Ishikawa (cell line): ENCODE measurements around the gene GTSE1.

ENCODE experiments used
- CEBPB ChIP-seq: IDR thresholded peaks from 2 replicates; pipeline ENCODE4 v1.6.1; 2012
- CREB1 ChIP-seq: IDR thresholded peaks from 2 replicates; pipeline ENCODE4 v1.6.1; 2012; ENCODE audit warnings: low read depth
- EGR1 ChIP-seq: IDR thresholded peaks from 2 replicates; pipeline ENCODE4 v1.6.1; 2012
- EP300 ChIP-seq: IDR thresholded peaks from 2 replicates; pipeline ENCODE4 v1.6.1; 2012; ENCODE audit warnings: borderline replicate concordance
- FOXM1 ChIP-seq: IDR thresholded peaks from 2 replicates; pipeline ENCODE4 v1.6.1; 2012; ENCODE audit warnings: low read depth, borderline replicate concordance
- NFIC ChIP-seq: IDR thresholded peaks from 2 replicates; pipeline ENCODE4 v1.6.1; 2012
- RAD21 ChIP-seq: IDR thresholded peaks from 2 replicates; pipeline ENCODE4 v1.6.1; 2012; ENCODE audit warnings: low read depth
- TAF1 ChIP-seq: IDR thresholded peaks from 2 replicates; pipeline ENCODE4 v1.6.1; 2012; ENCODE audit warnings: low read depth, mild to moderate bottlenecking
- TCF12 ChIP-seq: IDR thresholded peaks from 2 replicates; pipeline ENCODE4 v1.6.1; 2012; ENCODE audit warnings: low read depth
- TEAD4 ChIP-seq: IDR thresholded peaks from 2 replicates; pipeline ENCODE4 v1.6.1; 2012
- YY1 ChIP-seq: IDR thresholded peaks from 2 replicates; pipeline ENCODE4 v1.6.1; 2012; ENCODE audit warnings: low read depth
- ZBTB7A ChIP-seq: IDR thresholded peaks from 2 replicates; pipeline ENCODE4 v1.6.1; 2012; ENCODE audit warnings: low read depth
- TF ChIP-seq, protein P1 (sequence below): IDR thresholded peaks from 2 replicates; pipeline ENCODE4 v1.6.1; 2012
- TF ChIP-seq, protein P2 (sequence below): IDR thresholded peaks from 2 replicates; pipeline ENCODE4 v1.6.1; 2012
- TF ChIP-seq, protein P3 (sequence below): IDR thresholded peaks from 2 replicates; pipeline ENCODE4 v1.6.1; 2012; ENCODE audit warnings: low read depth, mild to moderate bottlenecking

The GTSE1 gene, protein sequence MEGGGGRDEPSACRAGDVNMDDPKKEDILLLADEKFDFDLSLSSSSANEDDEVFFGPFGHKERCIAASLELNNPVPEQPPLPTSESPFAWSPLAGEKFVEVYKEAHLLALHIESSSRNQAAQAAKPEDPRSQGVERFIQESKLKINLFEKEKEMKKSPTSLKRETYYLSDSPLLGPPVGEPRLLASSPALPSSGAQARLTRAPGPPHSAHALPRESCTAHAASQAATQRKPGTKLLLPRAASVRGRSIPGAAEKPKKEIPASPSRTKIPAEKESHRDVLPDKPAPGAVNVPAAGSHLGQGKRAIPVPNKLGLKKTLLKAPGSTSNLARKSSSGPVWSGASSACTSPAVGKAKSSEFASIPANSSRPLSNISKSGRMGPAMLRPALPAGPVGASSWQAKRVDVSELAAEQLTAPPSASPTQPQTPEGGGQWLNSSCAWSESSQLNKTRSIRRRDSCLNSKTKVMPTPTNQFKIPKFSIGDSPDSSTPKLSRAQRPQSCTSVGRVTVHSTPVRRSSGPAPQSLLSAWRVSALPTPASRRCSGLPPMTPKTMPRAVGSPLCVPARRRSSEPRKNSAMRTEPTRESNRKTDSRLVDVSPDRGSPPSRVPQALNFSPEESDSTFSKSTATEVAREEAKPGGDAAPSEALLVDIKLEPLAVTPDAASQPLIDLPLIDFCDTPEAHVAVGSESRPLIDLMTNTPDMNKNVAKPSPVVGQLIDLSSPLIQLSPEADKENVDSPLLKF

DNA sequence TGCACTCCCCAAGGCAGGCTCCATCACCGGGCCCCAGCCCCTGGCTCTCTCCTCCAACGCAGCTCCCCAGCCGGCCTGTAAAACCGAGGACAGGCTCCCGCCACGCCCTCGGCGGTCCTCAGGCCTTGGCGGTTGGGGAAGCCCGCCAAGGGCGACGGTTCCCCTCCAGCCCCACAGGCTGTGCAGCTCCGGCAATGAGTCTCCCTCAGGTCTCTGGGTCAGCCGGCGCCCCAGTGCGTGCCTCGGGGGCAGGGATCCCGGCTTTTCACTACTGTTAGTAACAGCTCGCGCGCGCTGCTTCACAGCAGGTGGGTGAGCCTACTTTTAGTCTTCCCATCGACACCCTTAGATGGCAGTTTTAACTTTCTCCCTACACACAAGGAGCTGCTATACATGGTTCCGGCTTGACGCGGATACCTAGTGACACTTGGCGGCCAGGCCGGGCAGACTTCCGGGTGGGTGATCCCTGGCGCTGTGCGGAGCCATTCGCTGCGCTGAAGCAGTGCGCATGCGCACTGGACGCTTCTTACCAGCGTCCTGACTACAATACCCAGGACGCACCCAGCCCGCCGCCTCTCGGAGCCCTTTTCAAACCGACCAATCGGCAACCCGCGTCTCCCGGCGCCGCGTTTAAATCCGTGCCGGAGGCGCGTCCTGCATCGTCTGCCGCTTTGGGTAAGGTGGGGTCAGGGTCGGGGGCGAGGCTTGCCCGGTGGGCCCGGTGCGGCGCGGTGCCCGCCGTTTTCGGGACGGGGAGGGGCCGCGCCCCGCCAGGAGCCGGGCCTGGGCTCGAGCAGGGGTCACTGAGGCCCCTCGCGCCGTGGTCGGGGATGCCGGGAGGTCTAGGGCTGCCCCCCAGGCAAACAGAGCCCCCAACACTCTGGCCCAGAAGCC is at the start of gene GTSE1:
Gene GTSE1, plus strand, starts transcription at position 614 of the 894 bp plus-strand sequence. CDS start 531 bp downstream, outside the sequence.
- TF ChIP-seq, protein P1, sequence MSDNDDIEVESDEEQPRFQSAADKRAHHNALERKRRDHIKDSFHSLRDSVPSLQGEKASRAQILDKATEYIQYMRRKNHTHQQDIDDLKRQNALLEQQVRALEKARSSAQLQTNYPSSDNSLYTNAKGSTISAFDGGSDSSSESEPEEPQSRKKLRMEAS, result peak; percentile 74
- TF ChIP-seq YY1 (peak; percentile 79), NFIC (no peak), FOXM1 (peak; percentile 99), ZBTB7A (peak; percentile 89), RAD21 (peak; percentile 34; the same call in 1 of the 2 replicates), CREB1 (no peak), TAF1 (peak; percentile 58)
- TF ChIP-seq, protein P2, sequence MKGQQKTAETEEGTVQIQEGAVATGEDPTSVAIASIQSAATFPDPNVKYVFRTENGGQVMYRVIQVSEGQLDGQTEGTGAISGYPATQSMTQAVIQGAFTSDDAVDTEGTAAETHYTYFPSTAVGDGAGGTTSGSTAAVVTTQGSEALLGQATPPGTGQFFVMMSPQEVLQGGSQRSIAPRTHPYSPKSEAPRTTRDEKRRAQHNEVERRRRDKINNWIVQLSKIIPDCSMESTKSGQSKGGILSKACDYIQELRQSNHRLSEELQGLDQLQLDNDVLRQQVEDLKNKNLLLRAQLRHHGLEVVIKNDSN, result peak; percentile 39; the same call in 1 of the 2 replicates

DNA sequence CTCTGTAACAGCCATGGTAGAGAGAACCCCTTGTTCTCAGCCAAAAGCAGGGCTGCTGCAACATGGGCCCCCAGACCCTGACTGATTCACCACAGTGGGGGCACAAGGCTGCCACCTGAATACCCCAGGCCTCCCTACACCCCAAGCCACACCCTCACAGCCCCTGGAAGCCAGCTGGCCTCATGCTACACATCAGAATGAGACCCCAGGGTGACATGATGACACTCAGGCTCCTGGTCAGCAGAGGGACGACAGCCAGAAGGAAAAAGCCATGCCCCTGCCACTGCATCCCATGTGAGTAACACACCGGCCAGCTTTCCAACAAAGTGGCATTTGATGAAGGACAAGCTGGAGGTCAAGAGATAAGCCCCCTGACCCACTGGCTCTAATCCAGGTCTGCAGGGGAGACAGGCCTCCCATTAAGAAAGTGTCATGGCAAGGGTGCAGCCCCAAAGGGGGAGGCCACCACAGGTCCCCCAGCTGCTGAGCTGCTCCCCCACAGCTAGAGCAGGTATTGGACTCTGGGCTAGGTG is 49.2 kb upstream of the GTSE1 start:
- TF ChIP-seq RAD21 (no peak), ZBTB7A (no peak), FOXM1 (no peak), YY1 (no peak), TAF1 (no peak), EP300 (no peak), CEBPB (no peak), TEAD4 (no peak), NFIC (no peak), TCF12 (no peak), CREB1 (no peak), EGR1 (no peak)
- TF ChIP-seq, protein P3, sequence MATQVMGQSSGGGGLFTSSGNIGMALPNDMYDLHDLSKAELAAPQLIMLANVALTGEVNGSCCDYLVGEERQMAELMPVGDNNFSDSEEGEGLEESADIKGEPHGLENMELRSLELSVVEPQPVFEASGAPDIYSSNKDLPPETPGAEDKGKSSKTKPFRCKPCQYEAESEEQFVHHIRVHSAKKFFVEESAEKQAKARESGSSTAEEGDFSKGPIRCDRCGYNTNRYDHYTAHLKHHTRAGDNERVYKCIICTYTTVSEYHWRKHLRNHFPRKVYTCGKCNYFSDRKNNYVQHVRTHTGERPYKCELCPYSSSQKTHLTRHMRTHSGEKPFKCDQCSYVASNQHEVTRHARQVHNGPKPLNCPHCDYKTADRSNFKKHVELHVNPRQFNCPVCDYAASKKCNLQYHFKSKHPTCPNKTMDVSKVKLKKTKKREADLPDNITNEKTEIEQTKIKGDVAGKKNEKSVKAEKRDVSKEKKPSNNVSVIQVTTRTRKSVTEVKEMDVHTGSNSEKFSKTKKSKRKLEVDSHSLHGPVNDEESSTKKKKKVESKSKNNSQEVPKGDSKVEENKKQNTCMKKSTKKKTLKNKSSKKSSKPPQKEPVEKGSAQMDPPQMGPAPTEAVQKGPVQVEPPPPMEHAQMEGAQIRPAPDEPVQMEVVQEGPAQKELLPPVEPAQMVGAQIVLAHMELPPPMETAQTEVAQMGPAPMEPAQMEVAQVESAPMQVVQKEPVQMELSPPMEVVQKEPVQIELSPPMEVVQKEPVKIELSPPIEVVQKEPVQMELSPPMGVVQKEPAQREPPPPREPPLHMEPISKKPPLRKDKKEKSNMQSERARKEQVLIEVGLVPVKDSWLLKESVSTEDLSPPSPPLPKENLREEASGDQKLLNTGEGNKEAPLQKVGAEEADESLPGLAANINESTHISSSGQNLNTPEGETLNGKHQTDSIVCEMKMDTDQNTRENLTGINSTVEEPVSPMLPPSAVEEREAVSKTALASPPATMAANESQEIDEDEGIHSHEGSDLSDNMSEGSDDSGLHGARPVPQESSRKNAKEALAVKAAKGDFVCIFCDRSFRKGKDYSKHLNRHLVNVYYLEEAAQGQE, result no peak
- TF ChIP-seq, protein P1, result no peak
- TF ChIP-seq, protein P2, result no peak

DNA sequence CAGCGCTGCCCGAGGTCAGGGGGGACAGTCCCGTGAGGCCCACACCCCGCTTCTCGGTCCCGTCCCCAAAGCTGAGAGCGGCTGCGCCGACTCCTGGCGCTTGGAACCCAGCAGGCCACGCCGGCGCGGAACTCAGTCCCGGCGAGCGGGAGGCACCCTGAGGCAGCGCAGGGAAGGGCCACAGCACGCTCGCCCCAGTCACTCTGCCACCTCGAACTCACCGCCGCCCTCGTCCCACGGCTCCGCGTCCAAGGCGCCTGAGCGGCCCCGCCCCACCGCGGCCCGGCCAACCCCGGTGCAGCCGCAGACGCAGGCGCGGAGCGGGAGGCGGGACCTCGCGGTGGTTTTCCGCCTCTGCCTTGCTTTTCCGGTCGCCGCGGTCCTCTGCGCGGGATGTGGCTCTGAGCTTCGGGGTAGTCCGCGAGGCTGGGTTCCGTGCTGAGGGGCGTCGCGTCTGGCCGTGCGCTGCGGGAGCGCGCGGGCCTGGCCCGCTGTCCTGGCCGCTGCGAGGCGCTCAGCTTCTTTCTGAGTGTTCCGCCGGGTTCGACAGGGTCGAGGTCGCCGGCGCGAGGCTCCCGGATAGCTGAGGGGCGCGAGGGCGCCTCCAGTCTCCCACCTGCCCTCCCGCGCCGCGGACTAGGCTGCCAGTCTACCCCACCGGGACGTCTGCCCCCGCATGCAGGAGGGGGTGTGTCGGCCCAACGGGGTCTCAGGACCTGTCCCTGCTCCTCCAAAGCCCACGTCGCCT is 46.5 kb upstream of the GTSE1 start, which contains the start of gene CDPF1:
Gene CDPF1, minus strand, starts transcription at position 259 of the 748 bp plus-strand sequence. CDS start 2,009 bp downstream, outside the sequence.
- TF ChIP-seq TAF1, result peak; percentile 88
- no peak for TF ChIP-seq FOXM1
- TF ChIP-seq RAD21, result no peak
- TF ChIP-seq, protein P3, result no peak
- peak; percentile 48; the same call in 1 of the 2 replicates for TF ChIP-seq TCF12
- TF ChIP-seq YY1, result peak; percentile 55; the same call in 1 of the 2 replicates
- peak; percentile 59; the same call in 1 of the 2 replicates for TF ChIP-seq ZBTB7A
- TF ChIP-seq, protein P1, result peak; percentile 98
- no peak for TF ChIP-seq CREB1

DNA sequence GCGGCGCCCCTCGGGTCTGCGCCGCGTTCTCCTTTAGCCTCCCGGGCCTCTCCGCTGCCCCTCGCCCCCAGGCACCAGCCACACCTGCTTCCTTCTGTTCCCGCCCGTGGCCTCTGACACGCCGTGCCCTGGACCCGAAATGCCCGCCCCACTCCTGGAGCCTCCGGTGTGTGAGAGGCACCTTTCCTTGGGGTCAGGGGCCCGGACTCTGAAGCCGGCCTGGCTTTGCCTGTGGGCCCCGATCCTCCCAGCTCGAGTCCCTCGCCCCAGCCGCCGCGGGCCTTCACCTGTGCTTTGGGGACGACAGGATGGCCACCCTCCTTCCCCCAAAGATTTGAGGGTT is 45.9 kb upstream of the GTSE1 start:
- TF ChIP-seq TAF1 (no peak), FOXM1 (no peak), CEBPB (no peak), TEAD4 (no peak), YY1 (no peak), CREB1 (no peak), TCF12 (no peak), NFIC (no peak), EGR1 (no peak), ZBTB7A (no peak), EP300 (no peak), RAD21 (no peak)
- TF ChIP-seq, protein P3, result no peak
- TF ChIP-seq, protein P2, result no peak
- TF ChIP-seq, protein P1, result no peak
